ENCODE data around the gene NDUFV1. TPM values are rescaled to one million over a fixed set of nuclear protein-coding genes. Genes with fewer than 3 reads are reported as not detected.
A peak's percentile ranks its signal among the peaks of the same experiment; 100 is the strongest.

The NDUFV1 gene
- total RNA-seq, 1 donor from 2014 or later = 191 TPM

DNA sequence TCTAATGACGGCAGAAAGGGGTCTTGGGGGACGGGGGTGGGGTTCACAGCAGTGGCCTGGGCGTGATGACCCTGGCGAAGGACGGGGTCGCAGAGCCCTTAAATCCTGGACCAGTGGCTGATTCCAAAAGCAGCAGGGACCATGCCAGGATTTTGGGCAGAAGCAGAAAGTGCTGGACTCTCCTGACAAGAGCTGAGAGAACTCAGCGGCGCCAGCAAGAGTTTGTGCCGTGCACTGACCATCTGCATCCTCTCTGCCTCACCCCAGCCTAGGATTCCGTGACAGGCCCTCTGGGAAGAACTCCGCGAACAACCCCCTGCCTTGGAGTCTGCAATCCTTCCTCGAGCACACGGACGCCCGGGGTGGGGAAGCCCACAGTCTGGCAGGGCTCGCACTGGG, 644 bp upstream of the NDUFV1 start:
- Mint-ChIP-seq H3K27ac (ENCODE audit: unreplicated experiment) (peak overlapping the region; percentile 84), H3K4me3 (peak overlapping the region; percentile 94), H3K36me3 (ENCODE audit: low read depth) (no peaks in the 10 kb centered on the region), H3K27me3 (ENCODE audit: low read depth) (peaks cover 5% of the 10 kb centered on the region), H3K9me3 (peaks cover 9% of the 10 kb centered on the region), H3K4me1 (peaks cover 28% of the 10 kb centered on the region)
- DNase-seq (ENCODE audit: low read depth, low spot score) = no peak
- TF ChIP-seq, protein P1, sequence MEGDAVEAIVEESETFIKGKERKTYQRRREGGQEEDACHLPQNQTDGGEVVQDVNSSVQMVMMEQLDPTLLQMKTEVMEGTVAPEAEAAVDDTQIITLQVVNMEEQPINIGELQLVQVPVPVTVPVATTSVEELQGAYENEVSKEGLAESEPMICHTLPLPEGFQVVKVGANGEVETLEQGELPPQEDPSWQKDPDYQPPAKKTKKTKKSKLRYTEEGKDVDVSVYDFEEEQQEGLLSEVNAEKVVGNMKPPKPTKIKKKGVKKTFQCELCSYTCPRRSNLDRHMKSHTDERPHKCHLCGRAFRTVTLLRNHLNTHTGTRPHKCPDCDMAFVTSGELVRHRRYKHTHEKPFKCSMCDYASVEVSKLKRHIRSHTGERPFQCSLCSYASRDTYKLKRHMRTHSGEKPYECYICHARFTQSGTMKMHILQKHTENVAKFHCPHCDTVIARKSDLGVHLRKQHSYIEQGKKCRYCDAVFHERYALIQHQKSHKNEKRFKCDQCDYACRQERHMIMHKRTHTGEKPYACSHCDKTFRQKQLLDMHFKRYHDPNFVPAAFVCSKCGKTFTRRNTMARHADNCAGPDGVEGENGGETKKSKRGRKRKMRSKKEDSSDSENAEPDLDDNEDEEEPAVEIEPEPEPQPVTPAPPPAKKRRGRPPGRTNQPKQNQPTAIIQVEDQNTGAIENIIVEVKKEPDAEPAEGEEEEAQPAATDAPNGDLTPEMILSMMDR (conservative IDR thresholded peaks at IDR 0.05) = no peak

DNA sequence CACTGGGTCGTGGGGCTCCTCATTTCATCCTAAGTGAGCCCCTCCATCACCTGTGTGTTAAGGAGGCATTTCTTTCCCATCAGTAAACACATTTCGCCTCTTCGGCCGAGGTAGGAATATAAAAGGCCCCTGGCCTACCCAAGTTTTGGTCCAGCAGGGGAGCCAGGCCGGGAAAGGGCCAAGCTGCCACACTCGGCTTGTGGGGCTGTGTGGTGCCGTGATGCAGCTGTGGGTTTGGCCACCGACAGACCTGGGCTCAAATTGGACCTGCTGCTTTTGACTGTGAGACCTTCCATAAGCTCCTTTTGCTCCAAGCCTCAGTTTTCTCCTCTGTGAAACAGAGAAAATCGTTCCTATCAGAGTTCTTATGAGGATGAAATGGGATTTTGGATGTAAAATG, 771 bp downstream of the NDUFV1 start:
- H3K36me3 Mint-ChIP-seq (ENCODE audit: low read depth) = no peaks in the 10 kb centered on the region
- DNase-seq (ENCODE audit: low read depth, low spot score) = no peak
- peaks cover 7% of the 10 kb centered on the region for H3K9me3 Mint-ChIP-seq
- H3K4me3 Mint-ChIP-seq = peak overlapping the region; percentile 94
- peaks cover 4% of the 10 kb centered on the region for H3K27me3 Mint-ChIP-seq (ENCODE audit: low read depth)
- H3K4me1 Mint-ChIP-seq = peaks cover 28% of the 10 kb centered on the region
- H3K27ac Mint-ChIP-seq (ENCODE audit: unreplicated experiment) = no peak overlapping the region
- TF ChIP-seq, protein P1 (conservative IDR thresholded peaks at IDR 0.05) = no peak

DNA sequence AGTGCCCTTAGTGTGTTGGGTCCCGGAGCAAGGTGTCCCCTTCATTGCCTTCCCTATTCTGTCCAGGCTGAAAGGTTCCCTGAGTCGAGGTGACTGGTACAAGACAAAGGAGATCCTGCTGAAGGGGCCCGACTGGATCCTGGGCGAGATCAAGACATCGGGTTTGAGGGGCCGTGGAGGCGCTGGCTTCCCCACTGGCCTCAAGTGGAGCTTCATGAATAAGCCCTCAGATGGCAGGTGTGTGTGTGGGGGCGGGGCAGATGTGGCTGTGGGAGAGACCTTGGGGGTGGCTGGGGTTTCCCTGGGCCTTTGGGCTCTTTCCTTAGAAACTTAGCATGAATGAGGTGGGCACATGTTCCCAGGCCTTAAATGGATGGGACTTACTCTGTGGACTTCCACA, 1.8 kb downstream of the NDUFV1 start:
- TF ChIP-seq, protein P1 (conservative IDR thresholded peaks at IDR 0.05) = no peak
- peaks cover 21% of the 10 kb centered on the region for H3K4me1 Mint-ChIP-seq
- no peaks in the 10 kb centered on the region for H3K27me3 Mint-ChIP-seq (ENCODE audit: low read depth)
- no peak overlapping the region for H3K27ac Mint-ChIP-seq (ENCODE audit: unreplicated experiment)
- no peaks in the 10 kb centered on the region for H3K36me3 Mint-ChIP-seq (ENCODE audit: low read depth)
- peak overlapping the region; percentile 94 for H3K4me3 Mint-ChIP-seq
- no peaks in the 10 kb centered on the region for H3K9me3 Mint-ChIP-seq
- DNase-seq (ENCODE audit: low read depth, low spot score) = no peak

DNA sequence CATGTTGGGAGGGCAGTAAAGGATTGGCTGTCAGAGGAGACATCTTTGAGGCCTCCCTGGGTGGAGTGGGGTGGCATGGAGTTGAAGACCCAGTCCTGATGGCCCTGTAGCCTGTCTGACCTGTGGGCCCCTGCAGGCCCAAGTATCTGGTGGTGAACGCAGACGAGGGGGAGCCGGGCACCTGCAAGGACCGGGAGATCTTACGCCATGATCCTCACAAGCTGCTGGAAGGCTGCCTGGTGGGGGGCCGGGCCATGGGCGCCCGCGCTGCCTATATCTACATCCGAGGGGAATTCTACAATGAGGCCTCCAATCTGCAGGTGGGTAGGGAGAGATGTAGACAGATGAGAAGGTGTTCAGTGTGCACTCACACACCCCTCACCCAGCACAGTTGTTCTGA, 2.6 kb downstream of the NDUFV1 start:
- Mint-ChIP-seq H3K36me3 (ENCODE audit: low read depth) (no peaks in the 10 kb centered on the region), H3K27ac (ENCODE audit: unreplicated experiment) (no peak overlapping the region), H3K4me3 (peak overlapping the region; percentile 65), H3K4me1 (peaks cover 18% of the 10 kb centered on the region), H3K9me3 (no peaks in the 10 kb centered on the region), H3K27me3 (ENCODE audit: low read depth) (no peaks in the 10 kb centered on the region)
- TF ChIP-seq, protein P1 (conservative IDR thresholded peaks at IDR 0.05) = no peak
- no peak for DNase-seq (ENCODE audit: low read depth, low spot score)

DNA sequence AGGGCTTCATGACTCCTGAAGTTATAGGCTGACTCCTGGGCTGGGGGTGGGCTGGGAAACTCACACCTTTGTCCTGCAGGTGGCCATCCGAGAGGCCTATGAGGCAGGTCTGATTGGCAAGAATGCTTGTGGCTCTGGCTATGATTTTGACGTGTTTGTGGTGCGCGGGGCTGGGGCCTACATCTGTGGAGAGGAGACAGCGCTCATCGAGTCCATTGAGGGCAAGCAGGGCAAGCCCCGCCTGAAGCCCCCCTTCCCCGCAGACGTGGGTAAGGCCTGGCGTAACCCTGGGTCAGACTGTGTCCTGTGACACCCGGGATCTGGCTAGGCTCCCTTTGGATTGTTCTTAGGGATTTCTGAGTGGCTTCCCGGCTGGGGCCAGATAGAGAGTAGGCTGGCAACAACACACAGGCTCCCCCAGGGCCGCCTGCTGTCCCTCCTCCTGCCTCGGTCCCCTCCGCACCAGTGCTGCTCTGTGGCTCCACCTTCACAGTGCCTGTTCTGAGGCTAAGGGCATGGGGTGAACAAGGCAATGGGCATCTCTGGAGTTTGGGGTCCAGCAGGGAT, 3.6 kb downstream of the NDUFV1 start:
- Mint-ChIP-seq H3K9me3 (no peaks in the 10 kb centered on the region), H3K27me3 (ENCODE audit: low read depth) (no peaks in the 10 kb centered on the region), H3K4me1 (peaks cover 14% of the 10 kb centered on the region), H3K36me3 (ENCODE audit: low read depth) (no peaks in the 10 kb centered on the region), H3K4me3 (no peak overlapping the region), H3K27ac (ENCODE audit: unreplicated experiment) (no peak overlapping the region)
- DNase-seq (ENCODE audit: low read depth, low spot score) = no peak
- TF ChIP-seq, protein P1 (conservative IDR thresholded peaks at IDR 0.05) = no peak

Data from neural crest cell (in vitro differentiated cells).